DMS 273 treated with DMSO at 0.1 percent for 48 hours (cell line): Measurements from ENCODE around the gene LYPD6.
"Not testable (repeated sequence)": the region's sequence is repeated elsewhere in the genome, so short reads cannot be mapped to it uniquely, and the experiment has no call there.

Experiments used
- DNase-seq: peaks from one replicate; lab custom pipeline; 2025; lab: John Stamatoyannopoulos, UW

The LYPD6 gene

GRCh38 chr2:149451417-149452165, 121.2 kb downstream of the LYPD6 start:
- DNase-seq, result peak; percentile 36

GRCh38 chr2:149456285-149456684, 125.9 kb downstream of the LYPD6 start:
- no peak for DNase-seq

DNA sequence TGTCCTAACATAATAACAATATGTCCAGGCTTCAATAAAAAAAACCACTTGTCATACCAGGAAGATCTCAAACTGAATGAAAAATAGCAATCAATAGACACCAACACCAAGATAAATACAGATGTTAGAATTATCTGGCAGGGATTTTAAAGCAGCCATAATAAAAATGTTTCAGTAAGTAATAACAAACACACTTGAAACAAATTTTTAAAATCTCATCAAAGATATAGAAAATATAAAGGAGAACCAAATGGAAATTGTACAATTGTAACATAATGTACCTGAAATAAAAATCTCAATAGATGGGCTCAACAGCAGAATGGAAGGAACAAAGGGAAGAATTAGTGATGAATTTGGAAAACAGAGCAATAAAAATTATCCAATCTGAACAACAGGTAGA, 128.1 kb downstream of the LYPD6 start:
- no peak for DNase-seq

- no peak for DNase-seq
Measured at GRCh38 chr2:149463328-149464002, 133.1 kb downstream of the LYPD6 start.

DNA sequence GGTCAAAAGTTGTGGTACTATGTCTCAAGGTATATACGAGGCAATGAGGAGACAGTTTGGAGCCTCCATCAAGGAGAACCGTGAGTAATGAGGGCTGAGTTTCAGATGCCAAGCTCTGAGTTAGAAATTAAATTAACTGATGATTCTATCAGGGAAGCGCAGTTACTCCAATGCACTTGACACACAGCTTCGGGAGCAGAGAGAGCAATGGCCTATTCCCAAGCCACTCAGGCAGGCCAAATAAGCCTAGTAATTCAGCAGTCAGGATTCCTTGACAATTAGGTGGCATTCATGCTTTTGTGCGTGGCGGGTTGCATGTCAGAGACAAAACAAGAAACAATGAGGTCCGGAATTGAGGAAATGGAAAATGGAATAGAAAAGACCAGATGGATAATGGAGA, 134.0 kb downstream of the LYPD6 start:
- no peak for DNase-seq

- no peak for DNase-seq
Measured at GRCh38 chr2:149465873-149466272, 135.5 kb downstream of the LYPD6 start.

- DNase-seq, result no peak
Measured at GRCh38 chr2:149466635-149467034, 136.2 kb downstream of the LYPD6 start.

GRCh38 chr2:149467436-149467835, 137.0 kb downstream of the LYPD6 start:
- no peak for DNase-seq

DNA sequence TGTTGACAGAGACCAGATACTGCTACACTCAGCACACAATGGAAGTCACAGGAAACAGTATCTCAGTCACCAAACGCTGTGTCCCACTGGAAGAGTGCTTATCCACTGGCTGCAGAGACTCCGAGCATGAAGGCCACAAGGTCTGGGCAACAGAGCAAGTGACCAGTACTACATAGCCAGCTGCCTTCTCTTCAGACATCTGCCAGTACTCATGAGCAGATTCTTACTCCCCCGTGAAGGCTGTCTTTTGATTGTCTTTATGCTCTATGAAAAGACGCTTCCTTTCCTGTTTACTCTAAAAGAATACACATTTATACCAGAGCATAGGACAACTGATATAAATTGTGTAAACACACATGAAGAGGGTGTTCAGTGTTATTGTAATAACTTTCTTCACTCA, 138.2 kb downstream of the LYPD6 start:
- DNase-seq, result no peak

GRCh38 chr2:149470046-149470445, 139.7 kb downstream of the LYPD6 start:
- no peak for DNase-seq

- DNase-seq, result no peak
Measured at GRCh38 chr2:149472413-149472812, 142.0 kb downstream of the LYPD6 start.

- no peak for DNase-seq
Measured at GRCh38 chr2:149473068-149473467, 142.7 kb downstream of the LYPD6 start.

DNA sequence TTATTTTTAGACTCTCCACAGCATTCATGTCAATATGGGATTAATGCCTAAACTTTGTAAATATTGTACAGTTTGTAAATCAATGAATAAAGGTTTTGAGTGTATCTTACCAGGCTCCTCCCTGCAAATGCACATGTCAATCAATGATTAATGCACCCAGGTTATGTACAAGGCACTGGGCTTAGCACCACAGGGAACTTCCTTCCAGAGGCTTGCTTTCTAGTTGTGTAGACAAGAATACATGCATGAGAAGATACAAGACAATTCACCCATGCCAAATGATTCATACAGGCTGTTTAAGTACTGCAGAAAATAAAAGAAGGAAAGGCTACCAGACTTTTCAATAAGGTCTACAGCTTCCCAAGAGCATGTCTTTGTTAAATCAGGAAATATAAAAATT, 143.1 kb downstream of the LYPD6 start:
- DNase-seq, result no peak

- DNase-seq, result no peak
Measured at GRCh38 chr2:149483004-149483605, 152.7 kb downstream of the LYPD6 start.

- no peak for DNase-seq
Measured at GRCh38 chr2:149486664-149487063, 156.3 kb downstream of the LYPD6 start.

- DNase-seq, result no peak
Measured at GRCh38 chr2:149487189-149487588, 156.8 kb downstream of the LYPD6 start.

DNA sequence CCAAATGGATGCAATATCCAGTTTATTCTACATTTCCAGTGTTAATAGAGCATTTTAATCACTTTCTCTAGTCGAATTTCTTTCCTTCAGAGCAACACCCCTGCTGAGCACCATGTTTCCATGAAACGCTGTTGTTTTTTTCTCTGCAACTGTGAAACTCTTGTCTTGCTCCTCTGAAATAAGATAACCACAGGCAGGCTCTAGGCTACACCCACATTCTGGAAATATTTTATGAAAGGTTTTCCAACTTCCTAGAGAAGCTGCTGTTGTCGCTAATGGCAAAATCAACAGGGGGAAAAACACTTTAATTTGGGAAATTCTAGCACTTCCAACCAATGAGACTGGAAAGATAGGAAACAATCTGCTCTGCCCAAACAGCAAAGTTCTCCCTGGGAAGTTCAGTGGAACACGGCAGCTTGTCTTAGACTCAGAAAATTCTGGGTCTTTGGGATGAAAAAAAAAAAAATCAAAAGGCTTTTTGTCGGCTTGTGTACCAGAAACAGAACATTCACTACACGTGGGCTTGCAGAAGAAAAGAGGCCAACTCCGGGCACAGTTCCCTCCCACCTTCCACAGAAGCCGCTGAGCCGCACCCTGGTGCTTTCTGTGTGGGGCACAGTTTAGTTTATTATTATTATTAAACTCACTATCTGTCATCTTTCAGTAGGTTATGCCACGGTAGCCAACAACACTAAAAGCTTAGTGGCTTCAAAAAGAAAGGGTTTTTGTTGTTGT, 158.5 kb downstream of the LYPD6 start:
- no peak for DNase-seq

- DNase-seq, result no peak
Measured at GRCh38 chr2:149489452-149489851, 159.1 kb downstream of the LYPD6 start.

- no peak for DNase-seq
Measured at GRCh38 chr2:149490296-149490695, 159.9 kb downstream of the LYPD6 start.

- no peak for DNase-seq
Measured at GRCh38 chr2:149492923-149493322, 162.5 kb downstream of the LYPD6 start.

GRCh38 chr2:149499204-149499603, 168.8 kb downstream of the LYPD6 start:
- not testable (repeated sequence) for DNase-seq

GRCh38 chr2:149506808-149507207, 176.4 kb downstream of the LYPD6 start:
- DNase-seq, result not testable (repeated sequence)

- no peak for DNase-seq
Measured at GRCh38 chr2:149507974-149508373, 177.6 kb downstream of the LYPD6 start.
